PC-3 (cell line): ENCODE results near the gene MPZ.

ENCODE experiments used
- EZH2 ChIP-seq: fragments of 300-600 bp; sonication (generic); IDR thresholded peaks from one replicate; pipeline ENCODE4 v1.6.1; 2017; ENCODE audit warnings: antibody characterized with exemption, mild to moderate bottlenecking, low read length; ENCODE audit not compliant: unreplicated experiment
- EZH2phosphoT487 ChIP-seq: fragments of 300-600 bp; sonication (generic); IDR thresholded peaks from 2 replicates; pipeline ENCODE4 v1.6.1; 2018; ENCODE audit warnings: mild to moderate bottlenecking, antibody characterized with exemption, low read length, borderline replicate concordance
- TF ChIP-seq, protein P1 (sequence below): fragments of 300-600 bp; sonication (generic); conservative IDR thresholded peaks from 2 replicates; pipeline ENCODE4 v1.5.1; 2017; ENCODE audit warnings: antibody characterized with exemption, low read depth, mild to moderate bottlenecking, low read length

GRCh38 chr1:161265305-161265704 is 44.5 kb downstream of the MPZ start:
- TF ChIP-seq, protein P1, sequence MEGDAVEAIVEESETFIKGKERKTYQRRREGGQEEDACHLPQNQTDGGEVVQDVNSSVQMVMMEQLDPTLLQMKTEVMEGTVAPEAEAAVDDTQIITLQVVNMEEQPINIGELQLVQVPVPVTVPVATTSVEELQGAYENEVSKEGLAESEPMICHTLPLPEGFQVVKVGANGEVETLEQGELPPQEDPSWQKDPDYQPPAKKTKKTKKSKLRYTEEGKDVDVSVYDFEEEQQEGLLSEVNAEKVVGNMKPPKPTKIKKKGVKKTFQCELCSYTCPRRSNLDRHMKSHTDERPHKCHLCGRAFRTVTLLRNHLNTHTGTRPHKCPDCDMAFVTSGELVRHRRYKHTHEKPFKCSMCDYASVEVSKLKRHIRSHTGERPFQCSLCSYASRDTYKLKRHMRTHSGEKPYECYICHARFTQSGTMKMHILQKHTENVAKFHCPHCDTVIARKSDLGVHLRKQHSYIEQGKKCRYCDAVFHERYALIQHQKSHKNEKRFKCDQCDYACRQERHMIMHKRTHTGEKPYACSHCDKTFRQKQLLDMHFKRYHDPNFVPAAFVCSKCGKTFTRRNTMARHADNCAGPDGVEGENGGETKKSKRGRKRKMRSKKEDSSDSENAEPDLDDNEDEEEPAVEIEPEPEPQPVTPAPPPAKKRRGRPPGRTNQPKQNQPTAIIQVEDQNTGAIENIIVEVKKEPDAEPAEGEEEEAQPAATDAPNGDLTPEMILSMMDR, result no peak
- no peak for TF ChIP-seq EZH2
- TF ChIP-seq EZH2phosphoT487, result no peak
